Adrenal gland (tissue), 12 donors: ENCODE data around the gene APOL5. TPM values are rescaled to one million over a fixed set of nuclear protein-coding genes. Genes with fewer than 3 reads are reported as not detected.

Experiments
- polyA plus RNA-seq, 3 donors: library from polyadenylated mRNA; stranded (reverse); fragments of 200-250 nt in 2 of 3; fragments of 350-450 nt in 1 of 3; fragmentation: Illumina TruSeq in 1 of 3; extraction: RNeasy Lipid Tissue Mini Kit (QIAGEN cat#74804) in 1 of 3; gene quantifications; one replicate each; pipeline ENCODE4 v1.2.3, GENCODE V29; 2013 to 2014
- total RNA-seq, 9 donors: library from RNA; depleted of rRNA in 4 of 9; stranded (reverse); fragments of >200 nt in 4 of 9; fragments of 120-200 nt in 1 of 9; fragmentation: NEBNext Ultra II Directional in 1 of 9; extraction: Animal tissue kit (Norgen Biotek cat#: 25700) in 1 of 9; gene quantifications; one replicate each; pipeline versions ENCODE4 v1.1.0 to v1.2.4, GENCODE V29; 2013 to 2023
- donor health status: healthy with polysubstance abuse.
- donor health status: Bipolar disorder and iron deficiency.
- donor health status: DM: yes; HTN: yes; CAD: no.
- donor health status: DM: no; HTN: no; CAD: no.
- donor health status: DM: no; HTN: no; CAD: no.
- donor health status: DM: yes; HTN: yes; CAD: no.

Gene APOL5
- total and polyA plus RNA-seq, 12 donors: 0.11 TPM; not detected in 11

Other genes starting within 250 kb of the APOL5 start
- 1 to 10 TPM in 7 of 9 donors, under 1 TPM in 2; 0.06 to 6.8 (median 1.7) TPM for gene RASD2, start 177.0 kb upstream of the APOL5 start, total RNA-seq
- 10 to 100 TPM in 1 of 3 donors, 1 to 10 TPM in 2; 3.2 to 10.4 (median 3.8) TPM for gene RASD2, start 177.0 kb upstream of the APOL5 start, polyA plus RNA-seq
- gene MB, start 100.5 kb upstream of the APOL5 start, total RNA-seq: 10 to 100 TPM in 1 of 9 donors, 1 to 10 TPM in 6, under 1 TPM in 2; 0.39 to 32.8 (median 1.8) TPM
- gene MB, start 100.5 kb upstream of the APOL5 start, polyA plus RNA-seq: 1 to 10 TPM in 2 of 3 donors, under 1 TPM in 1; 0.35 to 5.9 (median 2.5) TPM
- 10 to 100 TPM in 8 of 9 donors, 1 to 10 TPM in 1; 6.7 to 37.9 (median 23.2) TPM for gene APOL6, start 69.4 kb upstream of the APOL5 start, total RNA-seq
- gene APOL6, start 69.4 kb upstream of the APOL5 start, polyA plus RNA-seq: 10 to 100 TPM in 1 of 3 donors, 1 to 10 TPM in 2; 6.5 to 13.3 (median 6.9) TPM